H1 (cell line): ENCODE measurements around the gene WDR75. TPM values are rescaled to one million over a fixed set of nuclear protein-coding genes. Genes with fewer than 3 reads are reported as not detected.

Experiments
- ATF3 ChIP-seq: IDR thresholded peaks from 2 replicates; pipeline ENCODE4 v1.6.1; 2011; ENCODE audit warnings: low read depth, mild to moderate bottlenecking, low read length; ENCODE audit not compliant: insufficient read depth
- CBX5 ChIP-seq: fragments of 300-800, 300-1000 bp; sonication (generic); IDR thresholded peaks from 2 replicates; pipeline ENCODE4 v1.7.1; 2016; ENCODE audit warnings: antibody characterized with exemption, low read length, low read depth
- CHD7 ChIP-seq: fragments of 300-600 bp; sonication (generic); IDR thresholded peaks from 2 replicates; pipeline ENCODE4 v1.7.1; 2012; ENCODE audit warnings: low read length, moderate library complexity, mild to moderate bottlenecking, inconsistent platforms; ENCODE audit not compliant: insufficient replicate concordance
- HDAC2 ChIP-seq, 2 experiments: fragments of 300-600 bp in 1 of 2; sonication (generic) in 1 of 2; IDR thresholded peaks; 2 replicates each; pipeline ENCODE4 v1.6.1; 2011 to 2012; ENCODE audit warnings: low read depth in 2 of 2, low read length in 2 of 2, mild to moderate bottlenecking in 2 of 2, moderate library complexity in 2 of 2, borderline replicate concordance in 1 of 2, inconsistent platforms in 1 of 2
- RAD21 ChIP-seq, 2 experiments: IDR thresholded peaks in 1 of 2; conservative IDR thresholded peaks in 1 of 2; 2 replicates each; pipeline ENCODE4 v1.6.1; 2011; ENCODE audit warnings: low read depth in 2 of 2, low read length in 2 of 2, improper control_type of control experiment in 1 of 2, inconsistent platforms in 1 of 2, mild to moderate bottlenecking in 1 of 2, moderate library complexity in 1 of 2
- SIX5 ChIP-seq: IDR thresholded peaks from 2 replicates; pipeline ENCODE4 v1.6.1; 2011; ENCODE audit warnings: mild to moderate bottlenecking, low read depth, low read length
- SP4 ChIP-seq: IDR thresholded peaks from 2 replicates; pipeline ENCODE4 v1.6.1; 2012; ENCODE audit warnings: low read length, inconsistent platforms
- TBP ChIP-seq: IDR thresholded peaks from 2 replicates; pipeline ENCODE4 v1.6.1; 2011; ENCODE audit warnings: low read depth, low read length, improper control_type of control experiment
- polyA plus RNA-seq, 7 experiments: library from polyadenylated mRNA; depleted of rRNA in 3 of 7; stranded (reverse) in 5 of 7; unstranded in 2 of 7; fragments of >200 nt in 5 of 7; fragments of 200-250 nt in 2 of 7; gene quantifications; 1 replicate in 5 of 7; 2 replicates in 1 of 7; 4 replicates in 1 of 7; pipeline versions ENCODE4 v1.2.1 to v1.2.3, GENCODE V29; 2011 to 2013; ENCODE audit warnings: missing spikeins in 2 of 7, mixed read lengths in 2 of 7
- total RNA-seq: library from RNA; stranded (reverse); fragmentation: NEBNext Ultra II Directional; extraction: Animal tissue kit (Norgen Biotek cat#: 25700); gene quantifications from 2 replicates; pipeline ENCODE4 v1.2.1, GENCODE V29; 2021

WDR75 gene
- total and polyA plus RNA-seq, 2 of the 8 experiments (the other 6 are each of a cell fraction or from before 2014, with no cell fraction given) = 26.9 to 77.1 TPM

- TF ChIP-seq ATF3 = no peak
- no peak for TF ChIP-seq SP4
- no peak for TF ChIP-seq RAD21 (IDR thresholded peaks at IDR 0.05 in 1 of 2, conservative IDR thresholded peaks at IDR 0.05 in 1 of 2; ENCODE audit: low read depth in 2 of 2, low read length in 2 of 2)
- no peak for TF ChIP-seq CBX5
- no peak for TF ChIP-seq TBP
- TF ChIP-seq CHD7 = no peak
- TF ChIP-seq HDAC2 (IDR thresholded peaks at IDR 0.05; ENCODE audit: borderline replicate concordance in 1 of 2, low read depth in 2 of 2, low read length in 2 of 2) = no peak
- no peak for TF ChIP-seq SIX5
Measured at GRCh38 chr2:189437926-189438325, 3.3 kb upstream of the WDR75 start (continued).
